Skin of body (tissue), 2 donors: ENCODE data around the gene SMARCC2. TPM values are rescaled to one million over a fixed set of nuclear protein-coding genes. Genes with fewer than 3 reads are reported as not detected.
"Not testable (repeated sequence)": the region's sequence is repeated elsewhere in the genome, so short reads cannot be mapped to it uniquely, and the experiment has no call there.

Experiments used
- DNase-seq: peaks from one replicate; lab custom pipeline; 2025; lab: John Stamatoyannopoulos, UW
- total RNA-seq: library from RNA; depleted of rRNA; stranded (reverse); fragments of >200 nt; gene quantifications from one replicate; pipeline ENCODE4 v1.2.3, GENCODE V29; 2014

Gene SMARCC2
- total RNA-seq, 1 donor from 2014 or later: 58.4 TPM

DNA sequence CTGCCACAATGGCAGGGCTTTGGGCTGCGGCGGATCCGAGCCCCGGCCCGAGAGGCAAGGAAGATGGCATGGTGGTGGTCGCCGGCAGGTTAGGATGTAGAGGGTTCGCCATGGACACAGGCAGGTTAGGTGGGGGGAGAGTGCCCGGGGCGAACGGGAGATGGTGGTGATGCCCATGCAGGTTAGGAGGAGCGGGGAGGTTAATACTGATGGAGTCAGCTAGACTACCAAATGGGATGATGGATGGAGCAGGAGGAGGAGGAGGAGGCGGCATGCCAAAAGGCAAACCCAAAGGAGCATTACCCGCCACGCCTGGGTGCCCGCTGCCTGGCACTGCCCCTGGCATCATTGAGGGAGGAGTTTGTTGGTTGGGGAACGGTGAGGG lies 24.9 kb downstream of the SMARCC2 start:
- DNase-seq: no peak

DNA sequence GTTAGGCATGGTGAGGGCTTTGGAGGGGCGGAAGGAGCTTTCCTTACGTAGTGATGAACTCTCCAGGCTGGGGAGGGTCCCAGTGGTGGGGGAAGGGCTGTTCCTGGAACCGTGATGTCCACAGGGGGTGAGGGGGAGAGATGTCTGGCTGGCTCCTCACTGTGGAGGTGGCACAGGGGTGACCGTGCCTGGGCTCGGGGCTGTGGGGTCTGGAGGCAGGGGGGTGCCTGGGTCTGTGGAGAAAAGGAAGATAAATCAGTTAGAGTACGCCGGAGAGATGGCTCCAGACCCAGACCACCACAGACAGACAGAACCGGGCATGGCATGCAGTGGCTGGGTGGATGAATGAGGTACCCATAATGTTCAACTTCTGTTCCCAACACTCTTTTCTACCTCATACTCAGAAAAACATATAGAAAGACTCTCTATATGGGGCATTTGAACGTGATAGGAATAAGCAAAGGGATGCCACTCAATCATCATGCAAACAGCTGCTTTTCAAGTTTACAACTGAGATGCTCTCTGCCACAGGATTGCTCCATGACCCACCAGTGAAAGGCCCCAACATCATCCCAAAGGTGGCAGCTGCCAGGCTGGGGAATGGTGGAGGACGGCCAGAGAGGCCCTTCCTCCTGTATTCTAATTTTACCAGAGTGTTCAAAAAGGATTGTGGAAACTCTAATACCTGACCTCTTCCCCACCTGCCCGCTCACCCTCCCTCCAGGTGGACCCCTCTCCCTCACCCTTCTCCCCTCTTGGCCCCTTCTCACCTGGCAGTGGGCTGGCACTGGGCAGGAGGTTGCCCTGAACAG lies 25.5 kb downstream of the SMARCC2 start:
- DNase-seq: no peak

DNA sequence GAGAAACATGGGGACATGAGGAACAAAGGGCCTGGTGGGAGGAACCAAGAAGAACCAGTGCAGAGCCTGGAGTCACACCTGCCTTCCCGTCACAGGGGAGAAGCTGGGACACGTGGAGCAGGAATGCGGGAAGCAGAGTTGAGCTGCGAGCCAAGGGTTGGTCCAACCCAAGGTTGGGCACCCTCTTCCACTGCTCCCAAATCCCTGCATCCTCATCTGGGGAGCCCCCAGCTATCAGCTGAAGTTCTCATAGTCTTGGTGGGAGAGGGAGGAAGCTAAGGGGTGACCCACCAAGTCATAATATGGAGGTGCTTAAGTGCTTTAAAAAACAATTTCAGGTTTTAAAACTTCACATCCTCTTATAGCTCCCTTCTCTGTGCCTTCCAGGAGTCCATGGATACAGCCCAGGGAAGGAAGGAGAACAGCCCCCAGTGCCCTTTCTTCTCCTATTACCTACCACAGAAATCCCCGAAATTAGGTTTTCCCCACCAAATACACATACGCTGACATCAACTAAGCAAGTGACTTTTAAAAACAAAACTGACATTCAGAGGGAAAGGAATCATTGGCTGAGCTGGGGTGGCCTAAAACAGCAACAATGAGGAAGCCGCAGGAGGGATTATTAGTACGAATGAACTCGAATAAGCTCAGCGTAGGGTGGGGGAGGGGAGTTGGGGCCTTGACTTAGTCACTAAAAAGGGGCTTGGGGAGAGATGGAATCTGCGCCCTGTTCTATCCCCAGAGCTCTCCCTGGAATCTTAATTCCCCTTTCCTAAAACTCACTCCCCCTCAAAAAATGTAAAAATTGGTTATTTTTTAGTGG lies 26.6 kb downstream of the SMARCC2 start:
- no peak for DNase-seq

DNA sequence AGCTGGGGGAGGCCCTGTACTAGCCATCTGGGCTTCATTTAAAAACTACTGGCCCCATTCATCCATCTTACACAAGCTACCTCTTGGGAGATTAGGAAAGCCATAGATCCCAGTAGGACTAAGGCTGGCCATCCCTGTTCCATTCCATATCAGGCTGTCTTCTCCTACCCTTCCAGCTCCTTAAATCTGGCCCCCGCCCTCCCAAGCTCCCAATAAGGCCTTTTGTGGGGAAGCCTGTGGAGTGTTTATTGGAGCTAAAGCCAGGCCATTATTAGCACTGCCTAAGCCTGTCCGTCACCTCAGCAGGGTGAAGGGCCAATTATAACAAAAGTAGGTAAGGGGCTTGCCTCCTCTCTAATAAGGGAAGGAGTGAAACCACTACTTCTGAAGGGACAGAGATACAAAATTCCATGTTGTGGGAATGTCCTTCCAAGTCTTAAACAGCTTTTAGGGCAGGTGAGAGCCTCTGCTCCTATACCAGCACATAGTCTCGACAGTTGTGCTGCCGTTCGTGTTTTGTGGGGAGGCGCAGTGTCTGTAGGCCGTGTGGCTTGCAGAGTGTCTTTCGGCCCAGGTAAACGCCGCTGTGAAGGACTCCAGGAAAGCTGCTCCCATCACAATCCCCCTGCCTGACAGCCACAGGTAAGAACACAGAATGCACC lies 27.5 kb downstream of the SMARCC2 start:
- DNase-seq: no peak

DNA sequence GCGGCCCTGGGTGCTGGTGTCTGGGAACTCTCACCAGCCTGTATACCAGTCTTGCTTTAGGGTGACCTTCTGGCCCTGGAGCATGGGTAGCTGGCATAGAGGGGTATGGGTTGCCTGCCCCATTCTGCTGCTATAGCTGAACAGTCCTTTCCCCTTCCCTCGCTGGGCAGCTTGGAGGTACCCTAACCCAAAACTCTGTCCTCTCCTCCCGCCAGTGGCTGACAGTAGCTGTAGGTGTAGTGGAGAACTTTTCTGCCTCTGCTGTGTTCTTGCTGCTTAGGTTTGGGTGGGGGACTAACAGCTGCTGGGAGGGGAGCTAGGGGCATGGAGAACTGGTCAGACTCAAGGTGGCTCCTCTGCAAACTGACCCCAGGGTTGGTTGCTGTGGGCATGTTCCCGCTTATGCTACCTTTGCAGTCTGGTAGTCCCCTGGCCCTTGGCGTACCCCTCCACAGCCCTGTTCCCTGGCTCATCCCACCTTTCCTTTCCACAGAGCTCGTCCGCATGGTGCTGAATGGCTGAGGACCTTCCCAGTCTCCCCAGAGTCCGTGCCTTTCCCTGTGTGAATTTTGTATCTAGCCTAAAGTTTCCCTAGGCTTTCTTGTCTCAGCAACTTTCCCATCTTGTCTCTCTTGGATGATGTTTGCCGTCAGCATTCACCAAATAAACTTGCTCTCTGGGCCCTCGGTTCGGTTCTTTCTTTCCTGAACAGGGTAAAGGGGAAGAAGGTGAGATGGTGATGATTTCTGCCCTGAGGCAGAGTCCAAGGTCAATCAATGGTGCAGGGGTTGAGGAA lies 28.2 kb downstream of the SMARCC2 start:
- no peak for DNase-seq

DNA sequence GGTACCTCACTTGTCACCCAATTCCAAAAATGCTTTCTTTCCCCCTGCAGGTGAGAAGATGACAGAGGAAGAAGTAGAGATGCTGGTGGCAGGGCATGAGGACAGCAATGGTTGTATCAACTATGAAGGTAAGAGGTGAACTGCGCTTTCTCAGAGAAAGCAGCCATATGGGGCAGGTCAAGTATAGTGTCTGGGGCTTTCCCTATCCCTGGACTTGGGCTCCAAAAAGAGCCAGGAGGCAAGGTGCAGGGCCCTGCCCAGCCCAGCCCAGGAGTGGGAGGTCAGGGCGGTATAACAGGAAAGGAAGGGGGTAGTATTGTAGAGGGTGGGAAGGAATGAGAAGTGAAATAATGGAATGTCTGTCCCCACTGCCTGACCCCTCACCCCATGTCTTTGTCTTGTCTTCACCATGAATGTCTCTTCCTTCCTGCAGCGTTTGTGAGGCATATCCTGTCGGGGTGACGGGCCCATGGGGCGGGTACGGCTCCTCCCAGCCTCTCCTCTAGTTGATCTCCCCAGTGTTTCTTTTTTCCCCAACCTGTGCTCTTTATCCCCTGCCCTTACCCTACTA lies 29.0 kb downstream of the SMARCC2 start:
- no peak for DNase-seq

DNA sequence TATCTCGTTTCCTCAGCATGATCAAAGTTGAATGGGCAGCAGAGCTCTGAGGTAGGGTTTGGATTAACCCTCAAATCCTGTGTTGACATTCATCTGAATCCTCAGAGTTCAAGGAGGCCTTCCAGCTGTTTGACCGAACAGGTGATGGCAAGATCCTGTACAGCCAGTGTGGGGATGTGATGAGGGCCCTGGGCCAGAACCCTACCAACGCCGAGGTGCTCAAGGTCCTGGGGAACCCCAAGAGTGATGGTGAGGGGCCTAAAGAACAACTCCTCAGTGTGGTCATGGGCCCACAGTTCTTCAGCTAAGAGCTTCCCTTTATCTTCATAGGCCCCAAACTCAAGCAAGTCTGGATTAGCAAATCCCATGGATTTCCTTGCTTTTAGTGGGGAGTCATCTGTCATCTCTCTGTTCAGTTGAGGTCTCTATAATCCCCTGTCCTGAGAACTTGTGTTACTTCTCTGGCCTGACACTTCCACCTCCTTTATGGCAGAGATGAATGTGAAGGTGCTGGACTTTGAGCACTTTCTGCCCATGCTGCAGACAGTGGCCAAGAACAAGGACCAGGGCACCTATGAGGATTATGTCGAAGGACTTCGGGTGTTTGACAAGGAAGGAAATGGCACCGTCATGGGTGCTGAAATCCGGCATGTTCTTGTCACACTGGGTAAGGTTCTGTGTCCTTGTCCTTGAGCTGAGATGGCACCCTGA lies 29.6 kb downstream of the SMARCC2 start:
- DNase-seq: no peak

DNA sequence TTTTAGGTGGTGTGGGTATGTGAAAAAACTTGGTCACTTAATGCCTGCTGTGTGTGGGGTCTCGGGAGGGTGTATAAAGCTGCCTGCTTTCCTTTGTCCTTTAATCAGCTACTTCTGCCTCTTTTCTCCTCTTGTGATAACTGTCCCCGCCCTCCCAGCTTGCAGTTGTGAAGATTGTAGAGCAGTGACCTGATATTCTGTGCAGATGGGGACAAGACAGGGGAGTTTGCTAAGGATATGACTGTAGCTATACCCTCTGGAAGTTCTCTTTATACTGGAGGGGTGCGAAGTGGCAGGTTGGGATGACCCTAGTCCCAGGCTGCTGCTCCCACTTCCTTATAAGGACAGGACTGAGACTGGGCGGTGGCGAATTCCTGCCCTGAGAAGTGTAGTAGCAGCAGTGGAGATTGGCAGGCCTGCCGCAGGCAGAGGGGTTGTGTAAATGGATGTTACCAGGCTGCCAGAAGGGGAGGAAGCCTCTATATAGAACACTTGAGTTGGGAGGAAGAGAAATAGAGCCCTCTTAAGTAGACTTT lies 30.3 kb downstream of the SMARCC2 start:
- peak; percentile 65 for DNase-seq

DNA sequence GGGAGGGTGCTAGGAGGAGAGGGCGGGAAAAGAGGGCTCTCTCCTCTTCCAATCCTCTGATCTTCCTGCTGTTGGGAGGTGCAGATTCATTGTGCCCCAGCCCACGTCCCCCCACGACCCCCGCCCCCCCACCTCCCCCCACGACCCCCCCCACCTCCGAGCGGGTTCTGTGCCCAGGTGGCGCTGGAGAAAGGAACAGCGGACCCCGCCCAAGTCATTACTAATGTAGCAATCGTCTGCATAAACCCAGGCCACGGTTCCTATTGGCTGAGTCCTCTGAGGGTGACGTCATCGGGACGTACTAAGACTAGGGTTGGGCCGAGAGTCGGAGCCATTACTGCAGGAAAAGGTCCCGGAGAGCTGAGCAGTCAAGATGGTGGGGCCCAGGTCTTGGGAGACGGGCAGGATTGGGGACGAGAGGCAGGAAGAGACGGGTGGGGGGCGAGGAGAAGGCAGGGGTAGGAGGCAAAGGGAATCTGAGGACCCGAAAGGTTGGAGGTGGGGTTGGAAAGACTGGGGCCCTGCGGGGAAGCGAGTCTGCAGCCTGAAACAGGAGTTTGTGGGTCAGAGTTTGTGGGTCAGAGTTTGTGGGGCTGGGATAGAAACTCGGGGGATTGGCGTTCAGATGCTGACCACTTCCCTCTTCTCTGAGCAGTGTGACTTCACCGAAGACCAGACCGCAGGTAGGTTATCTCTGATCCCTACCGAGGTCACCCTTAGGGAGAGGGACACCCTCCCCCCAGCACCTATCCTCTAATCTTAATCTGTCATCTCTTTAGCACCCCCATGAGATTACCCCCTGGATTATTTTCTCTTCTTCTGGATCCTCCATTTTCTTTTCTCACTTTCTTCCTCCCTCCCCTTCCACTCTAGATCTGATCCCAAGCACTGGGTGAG lies 31.0 kb downstream of the SMARCC2 start, which contains the start of gene MYL6:
TSS of gene MYL6 (plus strand) at position 331 of the 897 bp plus-strand sequence. CDS start at position 374, 43 bp downstream.
- peak; percentile 98 for DNase-seq

DNA sequence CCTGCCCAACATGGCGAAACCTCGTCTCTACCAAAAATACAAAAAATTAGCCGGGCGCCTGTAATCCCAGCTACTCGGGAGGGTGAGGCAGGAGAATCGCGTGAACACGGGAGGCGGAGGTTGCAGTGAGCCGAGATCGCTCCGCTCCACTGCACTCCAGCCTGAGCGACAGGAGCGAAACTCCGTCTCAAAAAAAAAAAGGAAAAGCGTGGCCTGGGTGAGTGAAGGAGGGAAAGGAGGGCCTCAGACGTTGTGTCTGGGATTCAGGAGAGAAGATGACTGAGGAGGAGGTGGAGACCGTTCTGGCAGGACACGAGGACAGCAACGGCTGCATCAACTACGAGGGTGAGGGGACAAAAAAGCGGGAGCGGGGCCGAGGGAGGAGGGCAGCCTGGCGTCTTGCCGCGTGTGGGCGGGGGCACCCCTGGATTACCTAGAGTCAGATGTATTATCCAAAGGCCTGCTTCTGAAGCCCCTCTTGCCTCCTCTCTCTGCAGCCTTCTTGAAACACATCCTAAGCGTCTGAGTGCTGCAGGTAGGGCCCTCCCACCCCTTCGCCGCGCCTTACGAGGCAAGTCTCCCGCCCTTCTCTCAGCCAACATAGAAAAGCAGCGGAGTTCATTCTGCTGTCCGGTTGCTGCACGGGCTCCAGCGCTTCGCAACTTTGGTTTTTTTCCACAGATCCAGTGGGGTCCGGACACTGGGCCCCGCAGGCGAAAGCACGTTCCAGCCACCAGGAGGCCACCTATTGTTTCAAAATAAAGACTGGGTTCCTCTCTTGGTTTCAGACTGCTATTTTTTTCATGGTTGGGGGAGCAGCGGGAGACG lies 31.9 kb downstream of the SMARCC2 start:
- peak; percentile 96 for DNase-seq

DNA sequence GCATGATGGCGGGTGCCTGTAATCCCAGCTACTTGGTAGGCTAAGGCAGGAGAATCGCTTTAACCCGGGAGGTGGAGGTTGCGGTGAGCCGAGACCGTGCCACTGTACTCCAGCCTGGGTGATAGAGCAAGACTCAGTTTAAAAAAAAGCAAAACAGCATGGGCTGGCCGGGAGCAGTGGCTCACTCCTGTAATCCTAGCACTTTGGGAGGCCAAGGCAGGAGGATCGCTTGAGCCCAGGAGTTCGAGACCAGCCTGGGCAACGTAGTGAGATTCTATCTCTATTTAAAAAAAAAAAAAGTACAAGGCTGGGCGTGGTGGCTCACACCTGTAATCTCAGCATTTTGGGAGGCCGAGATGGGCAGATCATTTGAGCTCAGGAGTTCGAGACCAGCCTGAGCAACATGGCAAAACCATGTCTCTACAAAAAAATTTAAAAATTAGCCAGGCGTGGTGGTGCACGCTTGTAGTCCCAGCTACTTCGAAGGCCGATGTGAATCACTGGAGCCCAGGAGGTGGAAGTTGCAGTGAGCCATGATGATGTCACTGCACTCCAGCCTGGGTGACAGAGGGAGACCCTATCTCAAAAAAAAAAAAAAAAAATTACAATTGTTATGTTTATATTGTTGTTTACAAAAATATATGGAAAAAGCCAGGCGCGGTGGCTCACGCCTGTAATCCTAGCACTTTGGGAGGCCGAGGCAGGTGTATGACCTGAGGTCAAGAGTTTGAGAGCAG lies 32.7 kb downstream of the SMARCC2 start:
- not testable (repeated sequence) for DNase-seq

DNA sequence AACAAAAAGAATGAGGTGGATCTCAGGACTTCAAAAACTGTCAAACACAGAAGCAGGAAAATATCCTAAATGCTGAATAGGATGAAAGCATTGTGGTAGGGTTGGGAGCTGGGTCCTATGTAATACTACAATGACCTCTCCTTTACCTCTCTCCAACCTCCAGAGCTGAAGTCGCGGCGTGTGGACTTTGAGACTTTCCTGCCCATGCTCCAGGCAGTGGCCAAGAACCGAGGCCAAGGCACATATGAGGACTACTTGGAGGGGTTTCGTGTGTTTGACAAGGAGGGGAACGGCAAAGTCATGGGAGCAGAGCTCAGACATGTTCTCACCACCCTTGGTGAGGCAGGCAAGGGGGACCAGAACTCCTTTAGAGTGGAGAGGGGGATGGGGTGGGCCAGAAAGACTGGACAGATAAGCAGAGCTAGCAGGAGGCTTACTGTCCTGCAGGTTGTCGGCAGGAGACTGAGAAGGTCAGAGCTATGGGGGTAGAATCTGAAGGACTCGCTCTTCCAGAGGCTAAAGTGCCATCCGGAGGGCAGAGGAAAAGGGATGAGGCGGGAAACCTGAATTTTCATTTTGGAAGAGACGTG lies 33.9 kb downstream of the SMARCC2 start:
- DNase-seq: no peak

DNA sequence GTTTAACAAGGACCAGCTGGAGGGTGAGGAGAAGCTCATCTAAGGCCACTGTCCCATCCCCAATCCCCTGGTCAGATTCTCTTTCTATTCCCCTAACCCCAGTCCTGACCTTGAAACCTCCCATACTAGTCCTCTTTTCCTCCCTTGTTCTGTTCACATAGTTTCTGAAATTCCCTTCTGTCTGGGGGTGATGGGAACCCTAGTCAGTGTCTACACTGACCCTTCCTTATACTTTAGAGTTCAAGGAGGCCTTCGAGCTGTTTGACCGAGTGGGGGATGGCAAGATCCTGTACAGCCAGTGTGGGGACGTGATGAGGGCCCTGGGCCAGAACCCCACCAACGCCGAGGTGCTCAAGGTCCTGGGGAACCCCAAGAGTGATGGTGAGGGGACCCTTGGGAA lies 34.5 kb downstream of the SMARCC2 start:
- no peak for DNase-seq

DNA sequence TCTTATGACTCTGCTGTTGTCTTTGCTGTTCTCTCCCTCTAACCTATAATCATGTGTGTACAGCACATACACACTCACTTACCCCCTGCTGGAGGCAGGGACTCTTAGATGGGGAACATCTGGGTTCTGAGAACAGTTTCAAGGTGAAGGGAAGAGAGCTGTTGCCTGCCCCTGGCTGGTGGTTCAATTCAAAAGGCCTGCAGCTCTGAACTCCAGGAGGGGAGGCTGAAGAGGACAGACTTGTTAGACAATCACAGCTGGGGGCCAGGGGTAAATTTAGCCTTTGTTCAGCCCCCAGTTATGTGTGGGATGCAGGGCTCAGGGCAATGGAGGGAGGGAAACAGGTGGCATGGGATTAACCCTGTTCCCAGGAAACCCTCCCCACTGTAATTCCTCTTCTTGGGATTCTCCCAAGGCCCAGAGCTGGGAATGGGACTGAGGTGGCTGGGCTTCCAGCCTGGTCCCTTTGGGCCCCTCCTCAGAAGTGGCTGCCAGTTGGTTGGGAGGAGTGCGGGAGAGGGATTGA lies 35.0 kb downstream of the SMARCC2 start:
- no peak for DNase-seq

DNA sequence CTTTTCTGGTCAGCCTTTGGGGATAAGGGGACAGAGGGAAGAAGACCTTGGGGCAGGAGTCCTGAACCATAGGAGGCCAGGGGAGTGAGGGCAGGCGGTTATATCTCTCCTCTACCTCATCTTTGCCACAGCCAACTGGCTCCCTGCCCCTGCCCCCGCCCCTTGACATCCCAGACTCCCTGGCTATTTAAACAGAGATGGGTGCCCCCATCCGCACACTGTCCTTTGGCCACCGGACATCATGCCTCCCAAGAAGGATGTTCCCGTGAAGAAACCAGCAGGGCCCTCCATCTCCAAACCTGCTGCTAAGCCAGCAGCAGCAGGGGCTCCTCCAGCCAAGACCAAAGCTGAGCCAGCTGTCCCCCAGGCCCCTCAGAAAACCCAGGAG lies 35.6 kb downstream of the SMARCC2 start:
- no peak for DNase-seq
